Duodenal mucosa (tissue), 2 donors: ENCODE data around the gene STX1B.

Experiments
- H3K27ac ChIP-seq: one replicate; pipeline ENCODE4 v1.7.0; 2013; ENCODE audit warnings: low read depth, low read length
- H3K27me3 ChIP-seq, 2 donors: one replicate each; pipeline ENCODE4 v1.7.0; 2013; ENCODE audit warnings: low read length in 2 of 2, control low read depth in 1 of 2; ENCODE audit not compliant: insufficient read depth in 2 of 2, control insufficient read depth in 1 of 2
- H3K36me3 ChIP-seq, 2 donors: one replicate each; pipeline ENCODE4 v1.7.0; 2013; ENCODE audit warnings: low read length in 2 of 2, control low read depth in 1 of 2; ENCODE audit not compliant: insufficient read depth in 2 of 2, control insufficient read depth in 1 of 2
- H3K4me1 ChIP-seq, 2 donors: one replicate each; pipeline ENCODE4 v1.7.0; 2013; ENCODE audit warnings: low read length in 2 of 2, control low read depth in 1 of 2; ENCODE audit not compliant: insufficient read depth in 2 of 2, control insufficient read depth in 1 of 2
- H3K4me3 ChIP-seq, 2 donors: one replicate each; pipeline ENCODE4 v1.7.0; 2013; ENCODE audit warnings: low read length in 2 of 2, low read depth in 1 of 2
- H3K9ac ChIP-seq, 2 donors: one replicate each; pipeline ENCODE4 v1.7.0; 2013; ENCODE audit warnings: low read length in 2 of 2, low read depth in 1 of 2
- H3K9me3 ChIP-seq, 2 donors: one replicate each; pipeline ENCODE4 v1.7.0; 2013; ENCODE audit warnings: low read length in 2 of 2, control low read depth in 1 of 2; ENCODE audit not compliant: control insufficient read depth in 1 of 2

STX1B gene

DNA sequence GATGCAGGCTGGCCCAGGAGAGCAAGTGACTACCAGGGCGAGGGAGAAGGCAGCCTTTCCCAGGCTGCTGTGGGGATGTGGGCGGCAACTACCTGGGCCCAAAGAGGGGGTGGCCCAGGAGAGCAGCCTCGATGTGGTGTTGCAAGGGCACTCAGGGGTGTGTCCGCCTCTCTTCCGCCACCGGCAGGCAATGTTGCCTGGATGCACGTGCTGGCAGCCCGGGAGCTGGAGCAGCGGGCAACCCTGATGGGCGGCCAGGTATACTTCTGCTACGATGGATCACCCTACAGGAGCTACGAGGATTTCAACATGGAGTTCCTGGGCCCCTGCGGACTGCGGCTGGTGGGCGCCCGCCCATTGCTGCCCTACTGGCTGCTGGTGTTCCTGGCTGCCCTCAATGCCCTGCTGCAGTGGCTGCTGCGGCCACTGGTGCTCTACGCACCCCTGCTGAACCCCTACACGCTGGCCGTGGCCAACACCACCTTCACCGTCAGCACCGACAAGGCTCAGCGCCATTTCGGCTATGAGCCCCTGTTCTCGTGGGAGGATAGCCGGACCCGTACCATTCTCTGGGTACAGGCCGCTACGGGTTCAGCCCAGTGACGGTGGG, 22.8 kb downstream of the STX1B start:
- no peak overlapping the region for H3K27ac ChIP-seq
- H3K9me3 ChIP-seq = no peaks in the 10 kb centered on the region
- H3K9ac ChIP-seq = no peak overlapping the region
- H3K4me1 ChIP-seq = peaks cover 9 to 11% of the 10 kb centered on the region in 2 donors
- H3K4me3 ChIP-seq = no peak overlapping the region
- no peaks in the 10 kb centered on the region for H3K27me3 ChIP-seq
- H3K36me3 ChIP-seq = peaks cover 4 to 15% of the 10 kb centered on the region in 2 donors

DNA sequence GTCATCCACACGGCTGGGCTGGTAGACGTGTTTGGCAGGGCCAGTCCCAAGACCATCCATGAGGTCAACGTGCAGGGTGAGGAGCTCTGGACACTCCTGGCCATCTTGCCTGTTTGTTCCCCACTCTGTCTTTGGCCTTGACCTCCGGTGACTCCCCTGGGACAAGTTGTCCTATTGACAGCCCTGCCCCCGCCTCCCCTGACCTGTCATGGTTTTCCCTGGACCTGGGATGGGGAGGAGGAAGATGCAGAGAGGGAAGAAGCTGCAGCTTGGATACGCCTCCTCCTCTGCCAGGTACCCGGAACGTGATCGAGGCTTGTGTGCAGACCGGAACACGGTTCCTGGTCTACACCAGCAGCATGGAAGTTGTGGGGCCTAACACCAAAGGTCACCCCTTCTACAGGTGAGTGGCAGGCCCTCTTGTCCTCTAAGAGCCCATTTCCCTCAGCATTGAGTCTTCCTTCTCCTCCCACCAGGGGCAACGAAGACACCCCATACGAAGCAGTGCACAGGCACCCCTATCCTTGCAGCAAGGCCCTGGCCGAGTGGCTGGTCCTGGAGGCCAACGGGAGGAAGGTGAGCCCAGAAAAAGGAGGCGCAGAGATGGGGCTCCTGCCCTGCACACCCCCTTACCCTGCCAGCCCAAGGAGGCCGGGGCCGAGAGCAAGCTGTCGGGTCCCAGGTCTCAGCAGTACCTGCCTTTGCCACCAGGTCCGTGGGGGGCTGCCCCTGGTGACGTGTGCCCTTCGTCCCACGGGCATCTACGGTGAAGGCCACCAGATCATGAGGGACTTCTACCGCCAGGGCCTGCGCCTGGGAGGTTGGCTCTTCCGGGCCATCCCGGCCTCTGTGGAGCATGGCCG, 24.1 kb downstream of the STX1B start:
- no peaks in the 10 kb centered on the region for H3K9me3 ChIP-seq
- peaks cover 7 to 24% of the 10 kb centered on the region in 2 donors for H3K36me3 ChIP-seq
- H3K9ac ChIP-seq = peak overlapping the region; percentile 51 to 68
- H3K4me1 ChIP-seq = peaks cover 9 to 11% of the 10 kb centered on the region in 2 donors
- H3K27me3 ChIP-seq = no peaks in the 10 kb centered on the region
- no peak overlapping the region for H3K27ac ChIP-seq
- H3K4me3 ChIP-seq = peak overlapping the region in 1 of 2 donors; percentile 61

DNA sequence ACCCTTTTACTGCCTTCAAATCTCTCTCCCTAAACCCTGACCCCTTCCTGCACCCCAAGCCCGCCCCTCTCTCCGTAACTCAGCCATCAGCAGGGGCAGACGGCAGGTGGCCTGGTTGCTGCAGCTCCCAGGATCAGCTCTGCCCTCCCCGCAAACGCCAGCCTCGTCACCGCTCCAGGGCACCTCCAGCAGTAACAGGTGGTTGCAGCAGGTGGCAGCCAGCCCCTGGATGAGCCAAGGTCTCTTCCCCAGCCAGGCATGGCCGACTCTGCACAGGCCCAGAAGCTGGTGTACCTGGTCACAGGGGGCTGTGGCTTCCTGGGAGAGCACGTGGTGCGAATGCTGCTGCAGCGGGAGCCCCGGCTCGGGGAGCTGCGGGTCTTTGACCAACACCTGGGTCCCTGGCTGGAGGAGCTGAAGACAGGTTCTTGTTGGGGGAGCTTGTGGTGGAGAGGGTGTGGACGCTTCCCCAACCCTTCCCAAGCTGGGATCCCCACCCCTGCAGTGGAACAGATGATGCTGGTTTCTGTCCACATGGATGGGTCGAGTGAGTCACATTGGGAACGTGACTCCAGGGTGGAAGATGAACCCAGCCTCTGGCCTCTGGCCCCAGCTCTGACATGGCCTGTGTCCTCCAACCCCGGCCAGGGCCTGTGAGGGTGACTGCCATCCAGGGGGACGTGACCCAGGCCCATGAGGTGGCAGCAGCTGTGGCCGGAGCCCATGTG, 24.9 kb downstream of the STX1B start:
- H3K9me3 ChIP-seq = no peaks in the 10 kb centered on the region
- H3K36me3 ChIP-seq = peaks cover 11 to 31% of the 10 kb centered on the region in 2 donors
- H3K9ac ChIP-seq = peak overlapping the region; percentile 51 to 68
- H3K4me3 ChIP-seq = peak overlapping the region; percentile 61 to 73
- H3K27ac ChIP-seq = peak overlapping the region; percentile 47
- no peaks in the 10 kb centered on the region for H3K27me3 ChIP-seq
- peaks cover 9 to 11% of the 10 kb centered on the region in 2 donors for H3K4me1 ChIP-seq

DNA sequence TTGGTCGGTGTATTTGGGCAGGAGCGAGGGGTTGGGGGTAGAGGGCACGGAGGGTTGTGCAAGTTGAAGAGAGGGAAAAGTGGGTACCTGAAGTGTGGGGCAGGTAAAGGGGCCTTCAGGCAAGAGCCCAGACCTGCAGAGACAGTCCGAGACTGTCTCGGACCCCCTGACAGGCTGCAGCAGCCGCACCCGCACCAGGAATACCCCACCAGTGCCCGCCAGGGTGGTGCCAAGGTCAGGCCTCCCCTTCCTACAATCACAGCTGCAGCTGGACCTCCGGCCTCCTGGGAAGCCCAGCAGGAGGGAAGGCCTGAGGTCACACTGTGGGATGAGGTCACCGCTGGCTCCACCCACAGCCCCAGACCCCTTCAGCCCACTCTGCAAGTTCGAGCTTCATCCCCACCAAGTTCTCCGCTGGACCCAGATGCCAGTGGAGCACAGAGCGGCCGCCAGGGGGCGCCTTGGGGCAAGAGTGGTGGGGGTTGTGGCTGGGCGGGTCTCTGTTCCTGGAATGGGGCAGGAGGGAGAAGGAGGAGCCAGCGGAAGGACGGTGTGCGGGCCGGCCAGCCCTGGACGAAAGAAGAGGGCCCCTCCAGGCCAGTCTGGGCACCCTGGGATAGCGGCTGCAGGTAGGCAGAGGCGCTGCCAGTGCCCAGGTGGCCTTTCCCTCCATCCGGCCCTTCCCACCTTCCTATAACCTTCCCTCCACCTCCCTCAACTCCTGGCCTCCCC, 25.6 kb downstream of the STX1B start, which contains the start of gene HSD3B7:
Gene HSD3B7, plus strand, starts transcription at position 539 of the 732 bp plus-strand sequence. CDS start 452 bp downstream, outside the sequence.
- H3K27ac ChIP-seq = peak within 1 kb of the TSS; percentile 47
- H3K36me3 ChIP-seq = peaks cover 16 to 38% of the 10 kb centered on the region in 2 donors
- H3K9me3 ChIP-seq = no peaks in the 10 kb centered on the region
- peak within 1 kb of the TSS; percentile 51 to 68 for H3K9ac ChIP-seq
- peak within 1 kb of the TSS; percentile 61 to 73 for H3K4me3 ChIP-seq
- no peaks in the 10 kb centered on the region for H3K27me3 ChIP-seq
- peaks cover 9 to 11% of the 10 kb centered on the region in 2 donors for H3K4me1 ChIP-seq

DNA sequence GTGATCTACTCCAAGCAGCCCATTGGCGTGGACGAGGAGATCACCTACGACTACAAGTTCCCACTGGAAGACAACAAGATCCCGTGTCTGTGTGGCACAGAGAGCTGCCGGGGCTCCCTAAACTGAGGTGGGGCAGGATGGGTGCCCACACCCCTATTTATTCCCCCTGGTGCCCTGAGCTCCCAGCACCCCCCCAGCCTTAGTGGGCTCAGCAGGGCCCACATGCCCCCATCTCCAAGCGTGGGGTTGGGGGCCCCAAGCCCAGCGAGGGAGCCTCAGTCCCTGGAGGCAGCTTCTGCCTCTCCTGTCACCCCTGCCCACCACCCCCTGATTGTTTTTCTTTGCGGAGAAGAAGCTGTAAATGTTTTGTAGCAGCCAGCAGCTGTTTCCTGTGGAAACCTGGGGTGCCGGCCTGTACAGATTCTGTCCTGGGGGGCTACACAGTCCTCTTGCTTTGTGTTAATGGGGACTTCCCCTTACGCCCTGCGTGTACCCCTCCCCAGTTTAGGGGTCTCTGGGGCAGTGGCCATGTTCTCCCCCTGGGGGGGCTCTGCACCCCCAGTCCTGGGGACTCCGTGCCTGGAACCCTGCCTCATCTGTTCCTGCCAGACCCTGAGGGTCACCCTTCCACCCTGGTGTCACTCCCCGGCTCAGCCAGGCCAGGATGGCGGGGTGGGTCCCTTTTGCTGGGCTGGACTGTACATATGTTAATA, 26.4 kb downstream of the STX1B start:
- Histone ChIP-seq H3K4me1 (peaks cover 9 to 11% of the 10 kb centered on the region in 2 donors), H3K9me3 (no peaks in the 10 kb centered on the region), H3K9ac (no peak overlapping the region), H3K27ac (no peak overlapping the region), H3K4me3 (no peak overlapping the region), H3K36me3 (peaks cover 16 to 43% of the 10 kb centered on the region in 2 donors), H3K27me3 (no peaks in the 10 kb centered on the region)

DNA sequence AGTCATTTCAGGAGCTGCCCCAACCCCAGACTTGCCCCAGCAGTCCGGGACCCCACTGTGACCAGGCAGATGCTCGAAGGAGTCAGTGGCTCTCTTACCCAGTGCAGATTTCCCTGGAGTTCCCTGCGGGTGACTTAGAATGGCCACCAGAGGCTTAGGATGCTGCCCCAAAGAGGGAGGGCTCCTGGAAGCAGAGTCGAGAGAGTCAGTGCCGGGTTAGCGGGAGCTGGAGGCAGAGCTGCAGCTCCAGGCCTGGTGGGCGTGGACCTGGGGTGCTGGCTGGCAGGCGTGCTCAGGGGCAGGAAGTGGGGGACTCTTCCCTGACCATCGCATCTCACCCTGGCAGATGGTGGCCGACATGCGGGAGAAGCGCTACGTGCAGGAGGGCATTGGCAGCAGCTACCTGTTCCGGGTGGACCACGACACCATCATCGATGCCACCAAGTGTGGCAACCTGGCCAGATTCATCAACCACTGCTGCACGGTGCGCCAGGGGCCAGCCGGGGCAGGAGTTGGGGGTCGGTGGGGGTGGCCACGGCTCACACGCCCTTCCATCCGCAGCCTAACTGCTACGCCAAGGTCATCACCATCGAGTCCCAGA, 27.0 kb downstream of the STX1B start:
- Histone ChIP-seq H3K4me3 (no peak overlapping the region), H3K36me3 (peaks cover 16 to 48% of the 10 kb centered on the region in 2 donors), H3K27me3 (no peaks in the 10 kb centered on the region), H3K9ac (no peak overlapping the region), H3K4me1 (peaks cover 9 to 11% of the 10 kb centered on the region in 2 donors), H3K27ac (no peak overlapping the region), H3K9me3 (no peaks in the 10 kb centered on the region)

DNA sequence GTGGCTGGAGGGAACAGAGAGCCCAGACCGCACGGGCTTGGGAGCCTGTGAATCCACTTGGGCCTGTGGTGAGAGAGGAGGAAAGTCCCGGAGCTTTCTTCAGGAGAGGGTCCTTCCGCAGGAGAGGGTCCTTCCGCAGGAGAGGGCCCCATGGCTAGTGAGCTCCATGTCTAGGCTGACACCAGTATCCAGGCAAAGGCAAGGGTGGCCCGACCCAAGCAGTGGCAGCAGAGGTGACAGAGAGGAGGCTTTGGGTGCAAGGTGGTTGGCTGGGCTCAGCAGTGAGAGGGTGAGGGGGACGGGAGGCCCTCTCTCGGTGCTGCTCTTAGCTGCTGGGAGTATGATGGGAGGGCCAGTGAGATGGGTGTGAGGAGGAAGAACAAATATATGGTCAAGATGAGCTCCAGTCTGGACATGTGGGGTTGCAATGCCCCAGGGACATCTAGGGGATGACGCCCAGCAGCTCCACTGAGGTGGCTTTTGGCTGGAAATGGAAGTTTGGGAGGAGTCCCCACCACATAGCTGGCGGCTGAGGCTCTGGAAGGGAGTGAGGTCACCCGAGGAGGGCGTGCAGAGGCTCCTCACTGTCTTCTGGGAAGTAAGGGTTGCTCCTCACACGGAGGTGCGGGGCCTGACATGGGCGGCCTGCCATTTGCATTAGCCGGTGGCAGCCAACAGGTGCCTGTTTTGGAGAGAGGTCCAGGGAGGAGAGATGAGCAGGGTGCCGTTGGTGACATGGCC, 27.7 kb downstream of the STX1B start:
- no peaks in the 10 kb centered on the region for H3K27me3 ChIP-seq

DNA sequence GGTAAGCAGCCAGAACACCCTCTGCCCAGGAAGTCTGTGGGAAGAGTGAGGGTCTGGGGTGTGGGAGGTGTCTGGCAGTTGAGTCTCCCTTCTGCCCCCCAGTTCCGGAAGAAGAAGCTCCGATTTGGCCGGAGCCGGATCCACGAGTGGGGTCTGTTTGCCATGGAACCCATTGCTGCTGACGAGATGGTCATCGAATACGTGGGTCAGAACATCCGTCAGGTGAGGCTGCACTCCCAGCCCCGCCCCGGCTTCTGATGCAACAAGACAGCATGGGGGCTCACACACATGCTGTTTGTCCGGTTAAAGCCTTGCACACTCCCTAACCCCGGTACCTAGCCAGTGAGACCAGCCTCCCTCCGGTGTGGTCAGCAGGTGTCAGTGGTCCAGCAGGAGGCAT, 29.5 kb downstream of the STX1B start:
- H3K27me3 ChIP-seq = no peaks in the 10 kb centered on the region
- no peaks in the 10 kb centered on the region for H3K9me3 ChIP-seq
- no peak overlapping the region for H3K4me3 ChIP-seq
- peaks cover 8 to 9% of the 10 kb centered on the region in 2 donors for H3K4me1 ChIP-seq
- peaks cover 16 to 65% of the 10 kb centered on the region in 2 donors for H3K36me3 ChIP-seq
- no peak overlapping the region for H3K9ac ChIP-seq
- H3K27ac ChIP-seq = no peak overlapping the region

More for the DNA sequence above, 27.7 kb downstream of the STX1B start:
- Histone ChIP-seq H3K4me1 (peaks cover 9 to 11% of the 10 kb centered on the region in 2 donors), H3K36me3 (peaks cover 16 to 48% of the 10 kb centered on the region in 2 donors), H3K4me3 (no peak overlapping the region), H3K9ac (no peak overlapping the region), H3K27ac (no peak overlapping the region), H3K9me3 (no peaks in the 10 kb centered on the region)
